GM23338 (cell line): ENCODE results near the gene FLNB. TPM values are rescaled to one million over a fixed set of nuclear protein-coding genes. Genes with fewer than 3 reads are reported as not detected.

Experiments used
- ATAC-seq: fragments of 200-7000 bp; cut with Tn5 transposase; 3 replicates; pipeline ENCODE4 v1.9.1; 2020
- DNase-seq: peaks from one replicate; pipeline ENCODE4 v3.0.0-alpha.2; 2015; ENCODE audit warnings: low spot score
- H2AFZ ChIP-seq: fragments of 200-600 bp; sonication (generic); 2 replicates; pipeline ENCODE4 v1.8.0; 2016; ENCODE audit warnings: antibody characterized with exemption, mild to moderate bottlenecking, moderate library complexity
- H3F3A ChIP-seq: fragments of 200-600 bp; sonication (generic); replicated peaks from 2 replicates; pipeline ENCODE4 v1.8.0; 2017; ENCODE audit warnings: antibody characterized with exemption, mixed run types, low read depth
- H3K27ac ChIP-seq: fragments of 200-600 bp; sonication (generic); 2 replicates; pipeline ENCODE4 v1.6.1; 2016; ENCODE audit warnings: low read depth
- H3K27me3 ChIP-seq: fragments of 200-600 bp; sonication (generic); 2 replicates; pipeline ENCODE4 v1.8.0; 2016; ENCODE audit warnings: mild to moderate bottlenecking, mixed run types, moderate library complexity; ENCODE audit not compliant: insufficient read depth
- H3K36me3 ChIP-seq: fragments of 200-600 bp; sonication (generic); 2 replicates; pipeline ENCODE4 v1.8.0; 2016; ENCODE audit warnings: mild to moderate bottlenecking; ENCODE audit not compliant: insufficient read depth
- H3K4me1 ChIP-seq: fragments of 200-600 bp; sonication (generic); 2 replicates; pipeline ENCODE4 v1.8.0; 2016; ENCODE audit warnings: mild to moderate bottlenecking, moderate library complexity; ENCODE audit not compliant: insufficient read depth
- H3K4me2 ChIP-seq: fragments of 200-600 bp; sonication (generic); 2 replicates; pipeline ENCODE4 v1.7.1; 2017; ENCODE audit warnings: mixed run types
- H3K4me3 ChIP-seq: fragments of 200-600 bp; sonication (generic); 2 replicates; pipeline ENCODE4 v1.6.1; 2016; ENCODE audit warnings: mixed run types
- H3K79me2 ChIP-seq: fragments of 200-600 bp; sonication (generic); replicated peaks from 2 replicates; pipeline ENCODE4 v1.8.0; 2017; ENCODE audit warnings: mild to moderate bottlenecking; ENCODE audit not compliant: insufficient read depth
- H3K9me2 ChIP-seq: fragments of 200-600 bp; sonication (generic); 2 replicates; pipeline ENCODE4 v1.8.0; 2017; ENCODE audit not compliant: insufficient read depth
- H4K20me1 ChIP-seq: fragments of 200-600 bp; sonication (generic); replicated peaks from 2 replicates; pipeline ENCODE4 v1.8.0; 2017; ENCODE audit warnings: mild to moderate bottlenecking; ENCODE audit not compliant: insufficient read depth
- H3K27ac Mint-ChIP-seq: 2 replicates; pipeline ENCODE4 v1.8.0; 2020; ENCODE audit warnings: inconsistent platforms, mild to moderate bottlenecking, moderate library complexity, mixed read lengths
- H3K27me3 Mint-ChIP-seq: 3 replicates; pipeline ENCODE4 v1.8.0; 2022; ENCODE audit warnings: low read depth, mild to moderate bottlenecking, moderate library complexity, mixed read lengths, inconsistent platforms; ENCODE audit not compliant: insufficient read depth, poor library complexity
- H3K36me3 Mint-ChIP-seq: 3 replicates; pipeline ENCODE4 v1.8.0; 2021; ENCODE audit warnings: low read depth, mild to moderate bottlenecking, inconsistent platforms, moderate library complexity, mixed read lengths
- H3K4me1 Mint-ChIP-seq: 3 replicates; pipeline ENCODE4 v1.8.0; 2020; ENCODE audit warnings: mild to moderate bottlenecking, inconsistent platforms, mixed read lengths
- H3K4me3 Mint-ChIP-seq: 3 replicates; pipeline ENCODE4 v1.8.0; 2021; ENCODE audit warnings: moderate library complexity, mild to moderate bottlenecking, inconsistent platforms, mixed read lengths
- H3K9me3 Mint-ChIP-seq: 3 replicates; pipeline ENCODE4 v1.8.0; 2020; ENCODE audit warnings: moderate library complexity, mild to moderate bottlenecking, inconsistent platforms, mixed read lengths
- CREB1 ChIP-seq: fragments of 250-450 bp; sonication (Bioruptor Pico); IDR thresholded peaks from 2 replicates; pipeline ENCODE4 v1.5.0; 2020; ENCODE audit warnings: low read depth, mild to moderate bottlenecking, moderate library complexity
- EZH2 ChIP-seq: fragments of 200-600 bp; sonication (generic); IDR thresholded peaks from one replicate; pipeline ENCODE4 v1.8.0; 2017; ENCODE audit warnings: antibody characterized with exemption, mild to moderate bottlenecking, low read depth; ENCODE audit not compliant: unreplicated experiment
- NANOG ChIP-seq: IDR thresholded peaks from 2 replicates; pipeline ENCODE4 v1.6.1; 2016; ENCODE audit warnings: antibody characterized with exemption, borderline replicate concordance
- STAT1 ChIP-seq: IDR thresholded peaks from one replicate; pipeline ENCODE4 v1.6.1; 2016; ENCODE audit warnings: antibody characterized with exemption; ENCODE audit not compliant: unreplicated experiment
- ZNF114 ChIP-seq: fragments of 250-450 bp; sonication (Bioruptor Pico); IDR thresholded peaks from 2 replicates; pipeline ENCODE4 v1.5.0; 2020; ENCODE audit warnings: mild to moderate bottlenecking, moderate library complexity
- polyA plus RNA-seq: library from polyadenylated mRNA; unstranded; fragments of >200 nt; fragmentation: Nextera tagmentation; extraction: Ambion mirVana; gene quantifications from 2 replicates; pipeline ENCODE4 v1.2.1, GENCODE V29; 2016
- total RNA-seq: library from RNA; depleted of rRNA; stranded (reverse); fragments of >200 nt; shearing (Covaris generic); gene quantifications from 2 replicates; pipeline ENCODE4 v1.2.3, GENCODE V29; 2014
- TF ChIP-seq, protein P1 (sequence below): IDR thresholded peaks from one replicate; pipeline ENCODE4 v1.6.1; 2018; ENCODE audit warnings: antibody characterized with exemption; ENCODE audit not compliant: unreplicated experiment
- TF ChIP-seq, protein P2 (sequence below): IDR thresholded peaks from 2 replicates; pipeline ENCODE4 v1.6.1; 2016; ENCODE audit warnings: antibody characterized with exemption

Gene FLNB
- total and polyA plus RNA-seq, 2 experiments from 2014 or later, result 39.7 to 179 TPM

DNA sequence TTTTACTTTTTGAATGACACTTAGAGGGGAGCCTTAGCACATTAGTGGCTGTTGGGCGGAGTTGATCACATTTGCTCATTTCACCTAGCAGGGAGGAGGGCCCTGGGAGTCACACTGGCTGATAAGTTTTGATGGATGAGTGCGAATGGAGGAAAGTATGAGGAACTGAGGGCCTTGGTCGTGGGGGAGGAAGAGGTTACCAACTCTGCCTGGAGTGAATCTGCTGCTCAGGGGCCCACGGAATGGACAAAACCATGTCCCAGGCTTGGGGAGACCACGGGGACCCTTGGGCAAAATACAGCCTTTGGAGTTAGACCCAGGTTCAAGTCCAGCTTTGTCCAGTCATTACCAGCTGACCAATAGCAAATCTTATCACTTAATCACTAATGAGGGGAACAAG is 5.1 kb upstream of the FLNB start:
- Mint-ChIP-seq H3K27ac (no peak overlapping the region), H3K9me3 (no peaks in the 10 kb centered on the region), H3K4me3 (no peak overlapping the region), H3K4me1 (no peaks in the 10 kb centered on the region), H3K27me3 (peaks cover 2% of the 10 kb centered on the region), H3K36me3 (no peaks in the 10 kb centered on the region)
- no peak for DNase-seq
- H3K36me3 ChIP-seq, result no peaks in the 10 kb centered on the region
- H4K20me1 ChIP-seq, result no peaks in the 10 kb centered on the region
- no peak overlapping the region for H3K27ac ChIP-seq
- peaks cover 6% of the 10 kb centered on the region; the same call in 1 of the 2 replicates for H3K9me2 ChIP-seq
- no peaks in the 10 kb centered on the region for H3K79me2 ChIP-seq
- no peak for ATAC-seq
- H3F3A ChIP-seq, result no peaks in the 10 kb centered on the region
- H3K4me1 ChIP-seq, result no peaks in the 10 kb centered on the region
- TF ChIP-seq STAT1 (no peak), EZH2 (no peak), ZNF114 (CRISPR knock-in tag) (no peak), NANOG (no peak), CREB1 (CRISPR knock-in tag) (no peak)
- TF ChIP-seq, protein P1, sequence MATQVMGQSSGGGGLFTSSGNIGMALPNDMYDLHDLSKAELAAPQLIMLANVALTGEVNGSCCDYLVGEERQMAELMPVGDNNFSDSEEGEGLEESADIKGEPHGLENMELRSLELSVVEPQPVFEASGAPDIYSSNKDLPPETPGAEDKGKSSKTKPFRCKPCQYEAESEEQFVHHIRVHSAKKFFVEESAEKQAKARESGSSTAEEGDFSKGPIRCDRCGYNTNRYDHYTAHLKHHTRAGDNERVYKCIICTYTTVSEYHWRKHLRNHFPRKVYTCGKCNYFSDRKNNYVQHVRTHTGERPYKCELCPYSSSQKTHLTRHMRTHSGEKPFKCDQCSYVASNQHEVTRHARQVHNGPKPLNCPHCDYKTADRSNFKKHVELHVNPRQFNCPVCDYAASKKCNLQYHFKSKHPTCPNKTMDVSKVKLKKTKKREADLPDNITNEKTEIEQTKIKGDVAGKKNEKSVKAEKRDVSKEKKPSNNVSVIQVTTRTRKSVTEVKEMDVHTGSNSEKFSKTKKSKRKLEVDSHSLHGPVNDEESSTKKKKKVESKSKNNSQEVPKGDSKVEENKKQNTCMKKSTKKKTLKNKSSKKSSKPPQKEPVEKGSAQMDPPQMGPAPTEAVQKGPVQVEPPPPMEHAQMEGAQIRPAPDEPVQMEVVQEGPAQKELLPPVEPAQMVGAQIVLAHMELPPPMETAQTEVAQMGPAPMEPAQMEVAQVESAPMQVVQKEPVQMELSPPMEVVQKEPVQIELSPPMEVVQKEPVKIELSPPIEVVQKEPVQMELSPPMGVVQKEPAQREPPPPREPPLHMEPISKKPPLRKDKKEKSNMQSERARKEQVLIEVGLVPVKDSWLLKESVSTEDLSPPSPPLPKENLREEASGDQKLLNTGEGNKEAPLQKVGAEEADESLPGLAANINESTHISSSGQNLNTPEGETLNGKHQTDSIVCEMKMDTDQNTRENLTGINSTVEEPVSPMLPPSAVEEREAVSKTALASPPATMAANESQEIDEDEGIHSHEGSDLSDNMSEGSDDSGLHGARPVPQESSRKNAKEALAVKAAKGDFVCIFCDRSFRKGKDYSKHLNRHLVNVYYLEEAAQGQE, result no peak
- TF ChIP-seq, protein P2, sequence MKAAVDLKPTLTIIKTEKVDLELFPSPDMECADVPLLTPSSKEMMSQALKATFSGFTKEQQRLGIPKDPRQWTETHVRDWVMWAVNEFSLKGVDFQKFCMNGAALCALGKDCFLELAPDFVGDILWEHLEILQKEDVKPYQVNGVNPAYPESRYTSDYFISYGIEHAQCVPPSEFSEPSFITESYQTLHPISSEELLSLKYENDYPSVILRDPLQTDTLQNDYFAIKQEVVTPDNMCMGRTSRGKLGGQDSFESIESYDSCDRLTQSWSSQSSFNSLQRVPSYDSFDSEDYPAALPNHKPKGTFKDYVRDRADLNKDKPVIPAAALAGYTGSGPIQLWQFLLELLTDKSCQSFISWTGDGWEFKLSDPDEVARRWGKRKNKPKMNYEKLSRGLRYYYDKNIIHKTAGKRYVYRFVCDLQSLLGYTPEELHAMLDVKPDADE, result no peak
- no peak overlapping the region for H3K4me3 ChIP-seq
- H3K4me2 ChIP-seq, result no peak overlapping the region
- no peaks in the 10 kb centered on the region for H3K27me3 ChIP-seq
- no peak overlapping the region for H2AFZ ChIP-seq

DNA sequence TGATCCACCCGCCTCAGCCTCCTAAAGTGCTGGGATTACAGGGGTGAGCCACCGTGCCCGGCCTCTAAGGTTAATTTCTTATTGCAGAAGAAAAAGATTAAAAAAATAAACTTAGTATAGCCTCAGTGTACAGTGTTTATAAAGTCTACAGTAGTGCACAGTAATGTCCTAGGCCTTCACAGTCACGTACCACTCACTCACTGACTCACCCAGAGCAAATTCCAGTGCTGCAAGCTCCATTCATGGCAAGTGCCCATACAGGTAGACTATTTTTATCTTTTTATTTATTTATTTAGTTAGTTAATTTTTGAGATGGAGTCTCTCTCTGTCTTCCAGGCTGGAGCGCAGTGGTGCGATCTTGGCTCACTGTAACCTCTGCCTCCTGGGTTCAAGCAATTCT is 3.2 kb upstream of the FLNB start:
- no peak for ATAC-seq
- Mint-ChIP-seq H3K9me3 (no peaks in the 10 kb centered on the region), H3K36me3 (no peaks in the 10 kb centered on the region), H3K27ac (no peak overlapping the region), H3K4me3 (no peak overlapping the region), H3K4me1 (peaks cover 8% of the 10 kb centered on the region), H3K27me3 (no peaks in the 10 kb centered on the region)
- no peaks in the 10 kb centered on the region; the same call in 1 of the 2 replicates for H3K4me1 ChIP-seq
- H3K4me2 ChIP-seq, result no peak overlapping the region
- peaks cover 17% of the 10 kb centered on the region for H3K79me2 ChIP-seq
- no peaks in the 10 kb centered on the region for H3K36me3 ChIP-seq
- TF ChIP-seq NANOG (no peak), STAT1 (no peak)
- TF ChIP-seq, protein P2, result no peak
- H3K9me2 ChIP-seq, result peaks cover 6% of the 10 kb centered on the region; the same call in 1 of the 2 replicates
- no peaks in the 10 kb centered on the region; the same call in 1 of the 2 replicates for H4K20me1 ChIP-seq
- no peak overlapping the region for H3K4me3 ChIP-seq
- no peaks in the 10 kb centered on the region for H3F3A ChIP-seq
- H3K27me3 ChIP-seq, result no peaks in the 10 kb centered on the region
- no peak overlapping the region for H3K27ac ChIP-seq
- no peak for DNase-seq
- no peak overlapping the region for H2AFZ ChIP-seq
